ENCODE measurements around the gene PANX1. TPM values are rescaled to one million over a fixed set of nuclear protein-coding genes. Genes with fewer than 3 reads are reported as not detected.
"Not testable (repeated sequence)": the region's sequence is repeated elsewhere in the genome, so short reads cannot be mapped to it uniquely, and the experiment has no call there.

Gene PANX1
- total RNA-seq, 1 experiment from 2014 or later: 21.9 TPM

- Histone ChIP-seq H3K4me1 (ENCODE audit: control insufficient read depth in 1 of 2, insufficient read depth in 2 of 2, low read length in 2 of 2) (peaks cover 30 to 41% of the 10 kb centered on the region in 2 experiments), H4K20me1 (ENCODE audit: insufficient read depth) (peaks cover 4% of the 10 kb centered on the region; the same call in 1 of the 2 replicates), H3K79me2 (ENCODE audit: insufficient read depth, low read length) (peaks cover 56% of the 10 kb centered on the region), H3K36me3 (ENCODE audit: control insufficient read depth in 1 of 2, insufficient read depth in 2 of 2, low read length in 2 of 2) (no peaks in the 10 kb centered on the region), H2AFZ (ENCODE audit: low read depth, low read length, poor library complexity, severe bottlenecking) (no peak overlapping the region), H3K4me3 (replicated peaks in 1 of 2; ENCODE audit: low read depth in 1 of 2, low read length in 2 of 2) (no peak overlapping the region), H3K9me3 (ENCODE audit: control insufficient read depth in 1 of 2, insufficient read depth in 1 of 2, low read depth in 1 of 2, low read length in 2 of 2) (no peaks in the 10 kb centered on the region), H3K9ac (ENCODE audit: low read length) (no peak overlapping the region), H3K9me2 (ENCODE audit: insufficient read depth) (no peaks in the 10 kb centered on the region), H3K27me3 (ENCODE audit: insufficient read depth, low read length) (no peaks in the 10 kb centered on the region), H3K27ac (ENCODE audit: low read depth, low read length) (no peak overlapping the region), H3K4me2 (ENCODE audit: low read length) (no peak overlapping the region)
- ChIA-PET POLR2A (no interaction called here), CTCF (no interaction called here), RAD21 (ENCODE audit: low non-redundant PET in 1 of 2, low total read pairs in 2 of 2, uncharacterized antibody in 2 of 2, unreplicated experiment in 2 of 2) (no interaction called here)
- intact Hi-C loops (cut with micrococcal nuclease): no loop called here
- DNase-seq (ENCODE audit: low read depth, low spot score): no peak
- TF ChIP-seq EZH2 (IDR thresholded peaks at IDR 0.05): no peak
- no peak for TF ChIP-seq REST (IDR thresholded peaks at IDR 0.05; ENCODE audit: low read depth)
- no peak for TF ChIP-seq TCF7L2 (IDR thresholded peaks at IDR 0.05; ENCODE audit: borderline replicate concordance, extremely low read depth, insufficient read depth, insufficient read length)
- TF ChIP-seq ZFX (IDR thresholded peaks at IDR 0.05): no peak
- no peak for TF ChIP-seq CEBPB (IDR thresholded peaks at IDR 0.05; ENCODE audit: low read depth)
- TF ChIP-seq SIN3A (IDR thresholded peaks at IDR 0.05; ENCODE audit: low read depth): no peak
- no peak for TF ChIP-seq CTCF (IDR thresholded peaks at IDR 0.05 in 2 of 3, conservative IDR thresholded peaks at IDR 0.05 in 1 of 3; ENCODE audit: borderline replicate concordance in 1 of 3, insufficient read depth in 1 of 3, low read depth in 2 of 3, low read length in 2 of 3)
- no peak for TF ChIP-seq YY1 (IDR thresholded peaks at IDR 0.05; ENCODE audit: extremely low read depth, insufficient replicate concordance, low read depth, low read length)
- TF ChIP-seq ZNF274 (IDR thresholded peaks at IDR 0.05; ENCODE audit: low read depth, low read length): no peak
- no peak for TF ChIP-seq SP1 (IDR thresholded peaks at IDR 0.05; ENCODE audit: low read depth)
- TF ChIP-seq POLR2A (IDR thresholded peaks at IDR 0.05; ENCODE audit: borderline replicate concordance, extremely low read depth, insufficient read depth, insufficient read length): no peak
- BruUV-seq (replicated peaks): TSS peak; percentile 26
- no peak for ATAC-seq
Observed at GRCh38 chr11:94154095-94154856, 25.6 kb downstream of the PANX1 start.

GRCh38 chr11:94157339-94157738 lies 28.7 kb downstream of the PANX1 start:
- H3K9me2 ChIP-seq (ENCODE audit: insufficient read depth); H3K27ac ChIP-seq (ENCODE audit: low read depth, low read length); H3K4me2 ChIP-seq (ENCODE audit: low read length); intact Hi-C loops (cut with micrococcal nuclease); RAD21 ChIA-PET (ENCODE audit: low non-redundant PET in 1 of 2, low total read pairs in 2 of 2, uncharacterized antibody in 2 of 2, unreplicated experiment in 2 of 2); H3K4me3 ChIP-seq (replicated peaks in 1 of 2; ENCODE audit: low read depth in 1 of 2, low read length in 2 of 2); H4K20me1 ChIP-seq (ENCODE audit: insufficient read depth); H3K36me3 ChIP-seq (ENCODE audit: control insufficient read depth in 1 of 2, insufficient read depth in 2 of 2, low read length in 2 of 2); H3K9me3 ChIP-seq (ENCODE audit: control insufficient read depth in 1 of 2, insufficient read depth in 1 of 2, low read depth in 1 of 2, low read length in 2 of 2); ATAC-seq; POLR2A ChIA-PET; CTCF ChIA-PET; BruUV-seq (replicated peaks); H3K27me3 ChIP-seq (ENCODE audit: insufficient read depth, low read length); DNase-seq (ENCODE audit: low read depth, low spot score); H2AFZ ChIP-seq (ENCODE audit: low read depth, low read length, poor library complexity, severe bottlenecking); H3K9ac ChIP-seq (ENCODE audit: low read length): not testable (repeated sequence)
- H3K4me1 ChIP-seq (ENCODE audit: control insufficient read depth in 1 of 2, insufficient read depth in 2 of 2, low read length in 2 of 2): peaks cover 8 to 11% of the 10 kb centered on the region in 2 experiments
- peaks cover 31% of the 10 kb centered on the region for H3K79me2 ChIP-seq (ENCODE audit: insufficient read depth, low read length)

Measured in HCT116 (cell line).